Choroid plexus epithelial cell (primary cell): ENCODE data around the gene NXN.
A peak's percentile ranks its signal among the peaks of the same experiment; 100 is the strongest.

Experiments used
- DNase-seq: peaks from one replicate; pipeline ENCODE4 v3.0.0-alpha.2; 2010; ENCODE audit warnings: low read depth
- H3K4me3 ChIP-seq: 2 replicates; pipeline ENCODE4 v1.5.1; 2011; ENCODE audit warnings: low read depth, mild to moderate bottlenecking, control low read depth, low read length, moderate library complexity
- TF ChIP-seq, protein P1 (sequence below): conservative IDR thresholded peaks from 2 replicates; pipeline ENCODE4 v1.5.1; 2011; ENCODE audit warnings: low read depth, mild to moderate bottlenecking, control low read depth, inconsistent platforms, low read length, moderate library complexity

The NXN gene

GRCh38 chr17:951325-952132 lies 28.0 kb downstream of the NXN start:
- H3K4me3 ChIP-seq = no peak overlapping the region
- DNase-seq = peak; percentile 86
- TF ChIP-seq, protein P1, sequence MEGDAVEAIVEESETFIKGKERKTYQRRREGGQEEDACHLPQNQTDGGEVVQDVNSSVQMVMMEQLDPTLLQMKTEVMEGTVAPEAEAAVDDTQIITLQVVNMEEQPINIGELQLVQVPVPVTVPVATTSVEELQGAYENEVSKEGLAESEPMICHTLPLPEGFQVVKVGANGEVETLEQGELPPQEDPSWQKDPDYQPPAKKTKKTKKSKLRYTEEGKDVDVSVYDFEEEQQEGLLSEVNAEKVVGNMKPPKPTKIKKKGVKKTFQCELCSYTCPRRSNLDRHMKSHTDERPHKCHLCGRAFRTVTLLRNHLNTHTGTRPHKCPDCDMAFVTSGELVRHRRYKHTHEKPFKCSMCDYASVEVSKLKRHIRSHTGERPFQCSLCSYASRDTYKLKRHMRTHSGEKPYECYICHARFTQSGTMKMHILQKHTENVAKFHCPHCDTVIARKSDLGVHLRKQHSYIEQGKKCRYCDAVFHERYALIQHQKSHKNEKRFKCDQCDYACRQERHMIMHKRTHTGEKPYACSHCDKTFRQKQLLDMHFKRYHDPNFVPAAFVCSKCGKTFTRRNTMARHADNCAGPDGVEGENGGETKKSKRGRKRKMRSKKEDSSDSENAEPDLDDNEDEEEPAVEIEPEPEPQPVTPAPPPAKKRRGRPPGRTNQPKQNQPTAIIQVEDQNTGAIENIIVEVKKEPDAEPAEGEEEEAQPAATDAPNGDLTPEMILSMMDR = no peak

- TF ChIP-seq, protein P1 = no peak
- DNase-seq = no peak
- no peak overlapping the region for H3K4me3 ChIP-seq
Observed at GRCh38 chr17:949623-950303, 29.8 kb downstream of the NXN start.

GRCh38 chr17:948284-948852 lies 31.2 kb downstream of the NXN start:
- DNase-seq = no peak
- TF ChIP-seq, protein P1 = no peak
- H3K4me3 ChIP-seq = no peak overlapping the region

- TF ChIP-seq, protein P1 = no peak
- H3K4me3 ChIP-seq = no peak overlapping the region
- no peak for DNase-seq
Observed at GRCh38 chr17:946510-947236, 32.9 kb downstream of the NXN start.

DNA sequence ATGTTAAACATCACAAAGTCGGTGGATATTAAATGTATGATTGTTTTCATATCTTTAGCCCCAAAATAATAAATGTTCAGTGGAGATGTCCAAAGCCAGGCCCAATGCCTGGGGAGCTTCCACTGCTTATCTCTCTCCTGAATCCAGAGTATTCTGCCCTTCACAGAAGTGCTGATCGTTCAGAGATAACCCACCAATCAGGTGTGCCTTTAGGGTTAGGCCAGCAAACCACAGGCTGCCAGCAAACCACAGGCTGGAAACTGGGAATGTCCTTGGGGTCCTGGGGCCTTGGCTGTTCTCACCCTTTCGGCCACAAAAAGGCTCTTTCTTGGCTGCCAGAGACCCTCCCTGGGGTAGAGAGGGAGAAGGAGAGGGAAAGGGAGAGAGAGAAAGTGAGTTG lies 33.9 kb downstream of the NXN start:
- TF ChIP-seq, protein P1 = no peak
- no peak for DNase-seq
- H3K4me3 ChIP-seq = no peak overlapping the region

DNA sequence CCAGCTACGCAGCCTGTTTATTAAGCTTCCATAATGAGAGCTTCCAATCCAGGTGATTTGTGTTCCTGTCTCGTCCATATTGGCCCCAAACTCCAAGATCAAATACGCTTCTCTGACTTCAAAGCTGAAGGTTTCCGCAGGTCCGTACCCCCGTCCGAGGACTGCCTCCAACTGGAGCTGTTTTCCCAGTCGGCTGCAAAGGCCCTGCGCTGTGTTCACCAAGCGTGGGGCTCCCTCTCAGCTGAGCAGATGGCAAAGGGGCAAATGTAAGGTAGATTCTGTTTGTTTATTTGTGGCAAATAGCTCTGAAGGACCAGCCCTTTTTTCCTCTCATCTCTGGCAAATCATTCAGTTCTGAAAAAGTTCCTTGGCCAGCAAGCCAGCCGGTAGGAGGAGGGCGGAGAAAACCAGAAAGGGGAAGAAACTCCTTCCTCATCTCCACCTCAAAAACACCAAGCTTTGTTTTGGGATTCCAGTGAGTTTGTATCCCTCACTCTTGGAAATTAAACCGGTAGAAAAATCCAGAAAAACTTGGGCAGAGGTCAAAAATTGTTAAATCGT lies 35.2 kb downstream of the NXN start:
- no peak for DNase-seq
- TF ChIP-seq, protein P1 = no peak
- no peak overlapping the region for H3K4me3 ChIP-seq
